Ascending aorta (tissue), 2 donors: ENCODE measurements around the gene CTNNA2. TPM values are rescaled to one million over a fixed set of nuclear protein-coding genes. Genes with fewer than 3 reads are reported as not detected.

ENCODE experiments used
- DNase-seq, 2 donors: peaks; one replicate each; pipeline ENCODE4 v3.0.0-alpha.2; 2019; ENCODE audit warnings: low spot score in 2 of 2
- H3K27ac ChIP-seq, 2 donors: fragments of 200-600 bp; sonication (generic); one replicate each; pipeline ENCODE4 v1.5.1; 2016 to 2017; ENCODE audit warnings: mild to moderate bottlenecking in 1 of 2
- H3K27me3 ChIP-seq: fragments of 200-600 bp; sonication (generic); one replicate; pipeline ENCODE4 v1.5.1; 2017
- H3K36me3 ChIP-seq, 2 donors: fragments of 200-600 bp; sonication (generic); one replicate each; pipeline ENCODE4 v1.5.1; 2016
- H3K4me1 ChIP-seq, 2 donors: fragments of 200-600 bp; sonication (generic); one replicate each; pipeline ENCODE4 v1.5.1; 2016 to 2017; ENCODE audit warnings: mild to moderate bottlenecking in 1 of 2
- H3K4me3 ChIP-seq, 2 donors: fragments of 200-600 bp; sonication (generic); one replicate each; pipeline ENCODE4 v1.5.1; 2016 to 2017; ENCODE audit warnings: mild to moderate bottlenecking in 1 of 2
- H3K9me3 ChIP-seq, 2 donors: fragments of 200-600 bp; sonication (generic); one replicate each; pipeline ENCODE4 v1.5.1; 2016
- intact Hi-C: fragments of 100-400 bp; cut with DNase I; formaldehyde crosslinking; loops from one replicate; pipeline ENCODE4 v1.15.1; 2023
- total RNA-seq: library from RNA; depleted of rRNA; stranded (reverse); fragments of >200 nt; gene quantifications from one replicate; pipeline ENCODE4 v1.1.0, GENCODE V29; 2016
- TF ChIP-seq, protein P1 (sequence below), 3 experiments: fragments of 200-600 bp in 2 of 3; fragments of 450-650 bp in 1 of 3; sonication (generic) in 2 of 3; IDR thresholded peaks; one replicate each; pipeline ENCODE4 v1.5.1; 2016 to 2019; ENCODE audit warnings: antibody characterized with exemption in 3 of 3, mild to moderate bottlenecking in 1 of 3, moderate library complexity in 1 of 3

CTNNA2 gene
- total RNA-seq, 1 donor from 2014 or later = not detected

- Histone ChIP-seq H3K4me3 (no peak overlapping the region), H3K27me3 (no peaks in the 10 kb centered on the region), H3K4me1 (no peaks in the 10 kb centered on the region), H3K27ac (no peak overlapping the region), H3K9me3 (no peaks in the 10 kb centered on the region), H3K36me3 (no peaks in the 10 kb centered on the region)
- DNase-seq = no peak
- intact Hi-C loops = no loop called here
- TF ChIP-seq, protein P1, sequence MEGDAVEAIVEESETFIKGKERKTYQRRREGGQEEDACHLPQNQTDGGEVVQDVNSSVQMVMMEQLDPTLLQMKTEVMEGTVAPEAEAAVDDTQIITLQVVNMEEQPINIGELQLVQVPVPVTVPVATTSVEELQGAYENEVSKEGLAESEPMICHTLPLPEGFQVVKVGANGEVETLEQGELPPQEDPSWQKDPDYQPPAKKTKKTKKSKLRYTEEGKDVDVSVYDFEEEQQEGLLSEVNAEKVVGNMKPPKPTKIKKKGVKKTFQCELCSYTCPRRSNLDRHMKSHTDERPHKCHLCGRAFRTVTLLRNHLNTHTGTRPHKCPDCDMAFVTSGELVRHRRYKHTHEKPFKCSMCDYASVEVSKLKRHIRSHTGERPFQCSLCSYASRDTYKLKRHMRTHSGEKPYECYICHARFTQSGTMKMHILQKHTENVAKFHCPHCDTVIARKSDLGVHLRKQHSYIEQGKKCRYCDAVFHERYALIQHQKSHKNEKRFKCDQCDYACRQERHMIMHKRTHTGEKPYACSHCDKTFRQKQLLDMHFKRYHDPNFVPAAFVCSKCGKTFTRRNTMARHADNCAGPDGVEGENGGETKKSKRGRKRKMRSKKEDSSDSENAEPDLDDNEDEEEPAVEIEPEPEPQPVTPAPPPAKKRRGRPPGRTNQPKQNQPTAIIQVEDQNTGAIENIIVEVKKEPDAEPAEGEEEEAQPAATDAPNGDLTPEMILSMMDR (IDR thresholded peaks at IDR 0.05) = no peak
Observed at GRCh38 chr2:80057956-80058355, 545.1 kb downstream of the CTNNA2 start.

DNA sequence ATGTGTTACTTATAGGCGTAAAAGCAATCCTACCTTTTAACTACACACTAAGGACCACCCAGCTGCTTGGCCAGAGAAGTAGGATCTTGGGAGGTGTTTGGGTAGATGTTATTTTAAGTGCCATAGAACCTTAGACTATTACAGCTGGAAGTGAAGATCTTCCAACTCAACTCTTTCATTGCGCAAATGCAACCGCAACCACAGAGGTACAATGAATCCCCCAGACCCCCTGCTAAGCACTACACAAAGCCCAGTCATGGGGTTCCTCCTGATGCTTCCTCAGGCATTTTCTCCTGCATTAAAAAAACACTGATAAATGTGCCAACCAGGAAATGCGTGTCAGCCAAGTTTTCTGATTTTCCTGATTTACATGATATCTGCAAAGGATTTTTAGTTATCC is 545.7 kb downstream of the CTNNA2 start:
- Histone ChIP-seq H3K9me3 (no peaks in the 10 kb centered on the region), H3K27me3 (no peaks in the 10 kb centered on the region), H3K4me1 (no peaks in the 10 kb centered on the region), H3K4me3 (no peak overlapping the region), H3K27ac (no peak overlapping the region), H3K36me3 (no peaks in the 10 kb centered on the region)
- intact Hi-C loops = no loop called here
- DNase-seq = no peak
- TF ChIP-seq, protein P1 (IDR thresholded peaks at IDR 0.05) = no peak

GRCh38 chr2:80059447-80059846 is 546.6 kb downstream of the CTNNA2 start:
- H3K9me3 ChIP-seq = no peaks in the 10 kb centered on the region
- intact Hi-C loops = no loop called here
- H3K36me3 ChIP-seq = no peaks in the 10 kb centered on the region
- H3K27ac ChIP-seq = no peak overlapping the region
- H3K4me3 ChIP-seq = no peak overlapping the region
- TF ChIP-seq, protein P1 (IDR thresholded peaks at IDR 0.05) = no peak
- DNase-seq = no peak
- no peaks in the 10 kb centered on the region for H3K27me3 ChIP-seq
- H3K4me1 ChIP-seq = no peaks in the 10 kb centered on the region

DNA sequence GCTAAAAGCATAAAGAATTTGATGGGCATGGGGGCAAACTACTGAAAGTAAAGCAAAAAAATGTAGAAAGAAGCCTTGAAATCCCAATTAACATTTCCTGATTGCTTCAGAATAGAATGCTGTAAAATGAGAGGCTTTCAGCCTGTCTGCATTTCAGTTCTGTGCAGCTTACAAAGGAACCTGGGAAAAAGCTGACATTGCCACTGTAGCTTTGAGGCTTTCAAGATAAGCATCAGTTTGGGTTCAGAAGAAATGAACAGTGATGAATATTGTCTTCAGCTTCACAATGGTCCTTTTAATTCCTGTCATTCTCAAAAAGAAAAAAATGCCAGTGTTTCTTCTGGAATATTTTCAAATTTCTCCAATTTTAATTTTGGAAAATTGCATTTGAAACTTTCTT is 549.0 kb downstream of the CTNNA2 start:
- no peaks in the 10 kb centered on the region for H3K27me3 ChIP-seq
- intact Hi-C loops = no loop called here
- no peak for DNase-seq
- H3K36me3 ChIP-seq = no peaks in the 10 kb centered on the region
- no peak overlapping the region for H3K27ac ChIP-seq
- no peaks in the 10 kb centered on the region for H3K4me1 ChIP-seq
- H3K9me3 ChIP-seq = no peaks in the 10 kb centered on the region
- H3K4me3 ChIP-seq = no peak overlapping the region
- TF ChIP-seq, protein P1 (IDR thresholded peaks at IDR 0.05) = no peak

DNA sequence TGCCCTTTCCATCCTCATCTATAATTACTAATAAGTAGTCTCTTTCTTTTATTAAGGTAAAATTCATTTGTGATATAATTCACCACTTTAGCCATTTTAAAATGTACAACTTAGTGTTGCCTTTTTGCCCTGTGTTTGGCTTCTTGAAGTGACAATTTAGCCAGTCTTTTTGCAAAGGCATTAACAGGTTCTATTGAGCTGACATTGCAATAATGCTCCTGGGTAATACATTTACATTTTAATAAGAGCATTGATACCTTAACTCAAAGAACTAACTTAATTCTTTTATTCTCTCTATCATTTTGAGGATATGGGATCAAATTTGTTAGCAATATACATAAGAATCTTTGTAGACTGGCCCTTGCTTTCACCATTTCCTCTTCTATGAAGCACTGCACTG is 549.4 kb downstream of the CTNNA2 start:
- Histone ChIP-seq H3K4me1 (no peaks in the 10 kb centered on the region), H3K27me3 (no peaks in the 10 kb centered on the region), H3K36me3 (no peaks in the 10 kb centered on the region), H3K9me3 (no peaks in the 10 kb centered on the region), H3K27ac (no peak overlapping the region), H3K4me3 (no peak overlapping the region)
- intact Hi-C loops = no loop called here
- no peak for DNase-seq
- TF ChIP-seq, protein P1 (IDR thresholded peaks at IDR 0.05) = no peak

GRCh38 chr2:80068038-80068731 is 555.3 kb downstream of the CTNNA2 start:
- Histone ChIP-seq H3K27me3 (no peaks in the 10 kb centered on the region), H3K4me3 (no peak overlapping the region), H3K36me3 (no peaks in the 10 kb centered on the region), H3K4me1 (no peaks in the 10 kb centered on the region), H3K27ac (no peak overlapping the region), H3K9me3 (no peaks in the 10 kb centered on the region)
- intact Hi-C loops = no loop called here
- TF ChIP-seq, protein P1 (IDR thresholded peaks at IDR 0.05) = no peak
- DNase-seq = no peak
